Peyer's patch (tissue), 4 donors: ENCODE measurements around the gene RANBP10. TPM values are rescaled to one million over a fixed set of nuclear protein-coding genes. Genes with fewer than 3 reads are reported as not detected.

Source experiments
- DNase-seq, 3 donors: peaks; one replicate each; pipeline ENCODE4 v3.0.0-alpha.2; 2017 to 2019
- H3K27ac ChIP-seq, 4 donors: fragments of 200-600 bp; sonication (generic); one replicate each; pipeline ENCODE4 v1.5.1; 2016 to 2019
- H3K27me3 ChIP-seq, 2 donors: fragments of 200-600 bp; sonication (generic); one replicate each; pipeline ENCODE4 v1.5.1; 2019
- H3K36me3 ChIP-seq, 3 donors: fragments of 200-600 bp; sonication (generic); one replicate each; pipeline ENCODE4 v1.5.1; 2016 to 2019
- H3K4me1 ChIP-seq, 4 donors: fragments of 200-600 bp; sonication (generic); one replicate each; pipeline ENCODE4 v1.5.1; 2016 to 2019
- H3K4me3 ChIP-seq, 4 donors: fragments of 200-600 bp; sonication (generic); 1 replicate in 3 of 4; 2 replicates in 1 of 4; pipeline ENCODE4 v1.5.1; 2016 to 2019; ENCODE audit warnings: mild to moderate bottlenecking in 1 of 4
- H3K9me3 ChIP-seq, 4 donors: fragments of 200-600 bp; sonication (generic); one replicate each; pipeline ENCODE4 v1.5.1; 2016 to 2019; ENCODE audit warnings: mild to moderate bottlenecking in 1 of 4
- CTCF ChIP-seq, 6 experiments: fragments of 450-650 bp in 4 of 6; fragments of 200-600 bp in 2 of 6; sonication (generic) in 1 of 6; IDR thresholded peaks; one replicate each; pipeline ENCODE4 v1.5.1; 2017 to 2019; ENCODE audit warnings: antibody characterized with exemption in 6 of 6, mild to moderate bottlenecking in 3 of 6, moderate library complexity in 1 of 6
- POLR2A ChIP-seq, 2 donors: fragments of 450-650 bp; IDR thresholded peaks; one replicate each; pipeline ENCODE4 v1.5.1; 2017; ENCODE audit warnings: antibody characterized with exemption in 2 of 2, mild to moderate bottlenecking in 2 of 2, moderate library complexity in 2 of 2
- total RNA-seq, 4 donors: library from RNA; depleted of rRNA; stranded (reverse); fragments of >200 nt; gene quantifications; one replicate each; pipeline ENCODE4 v1.1.0, GENCODE V29; 2016

The RANBP10 gene
- total RNA-seq, 4 donors from 2014 or later = 15.2 to 29.9 (median 24.0) TPM

GRCh38 chr16:67713647-67714273 is 92.6 kb downstream of the RANBP10 start:
- Histone ChIP-seq H3K4me3 (no peak overlapping the region), H3K27me3 (no peaks in the 10 kb centered on the region), H3K9me3 (no peaks in the 10 kb centered on the region), H3K27ac (no peak overlapping the region), H3K4me1 (peaks cover 0 to 34% (median 4%) of the 10 kb centered on the region in 4 donors), H3K36me3 (no peaks in the 10 kb centered on the region)
- no peak for DNase-seq
- TF ChIP-seq POLR2A (IDR thresholded peaks at IDR 0.05) (no peak), CTCF (IDR thresholded peaks at IDR 0.05) (no peak)

GRCh38 chr16:67710607-67711006 is 95.8 kb downstream of the RANBP10 start:
- no peaks in the 10 kb centered on the region for H3K9me3 ChIP-seq
- no peaks in the 10 kb centered on the region for H3K27me3 ChIP-seq
- no peak for DNase-seq
- TF ChIP-seq POLR2A (IDR thresholded peaks at IDR 0.05) (no peak), CTCF (IDR thresholded peaks at IDR 0.05) (no peak)
- no peak overlapping the region for H3K4me3 ChIP-seq
- H3K4me1 ChIP-seq = peaks cover 0 to 9% (median 0%) of the 10 kb centered on the region in 4 donors
- H3K36me3 ChIP-seq = no peaks in the 10 kb centered on the region
- no peak overlapping the region for H3K27ac ChIP-seq

- Histone ChIP-seq H3K4me3 (no peak overlapping the region), H3K27me3 (no peaks in the 10 kb centered on the region), H3K36me3 (no peaks in the 10 kb centered on the region), H3K9me3 (no peaks in the 10 kb centered on the region), H3K4me1 (peaks cover 0 to 4% (median 0%) of the 10 kb centered on the region in 4 donors), H3K27ac (no peak overlapping the region)
- DNase-seq = no peak
- TF ChIP-seq CTCF (IDR thresholded peaks at IDR 0.05) (no peak), POLR2A (IDR thresholded peaks at IDR 0.05) (no peak)
Observed at GRCh38 chr16:67709050-67709449, 97.3 kb downstream of the RANBP10 start.

GRCh38 chr16:67708368-67708771 is 98.0 kb downstream of the RANBP10 start:
- no peak for DNase-seq
- Histone ChIP-seq H3K9me3 (no peaks in the 10 kb centered on the region), H3K36me3 (no peaks in the 10 kb centered on the region), H3K4me1 (peaks cover 0 to 2% (median 0%) of the 10 kb centered on the region in 4 donors), H3K4me3 (no peak overlapping the region), H3K27ac (no peak overlapping the region), H3K27me3 (no peaks in the 10 kb centered on the region)
- TF ChIP-seq CTCF (IDR thresholded peaks at IDR 0.05) = no peak
- no peak for TF ChIP-seq POLR2A (IDR thresholded peaks at IDR 0.05)

- Histone ChIP-seq H3K27ac (no peak overlapping the region), H3K9me3 (no peaks in the 10 kb centered on the region), H3K4me1 (no peaks in the 10 kb centered on the region), H3K36me3 (no peaks in the 10 kb centered on the region), H3K4me3 (no peak overlapping the region), H3K27me3 (no peaks in the 10 kb centered on the region)
- no peak for TF ChIP-seq POLR2A (IDR thresholded peaks at IDR 0.05)
- no peak for TF ChIP-seq CTCF (IDR thresholded peaks at IDR 0.05)
- DNase-seq = no peak
Observed at GRCh38 chr16:67707790-67708189, 98.6 kb downstream of the RANBP10 start.

GRCh38 chr16:67707210-67707609 is 99.2 kb downstream of the RANBP10 start:
- Histone ChIP-seq H3K27ac (no peak overlapping the region), H3K4me1 (no peaks in the 10 kb centered on the region), H3K9me3 (no peaks in the 10 kb centered on the region), H3K27me3 (no peaks in the 10 kb centered on the region), H3K36me3 (no peaks in the 10 kb centered on the region), H3K4me3 (no peak overlapping the region)
- TF ChIP-seq CTCF (IDR thresholded peaks at IDR 0.05) (no peak), POLR2A (IDR thresholded peaks at IDR 0.05) (no peak)
- DNase-seq = no peak
